HG02610 (cell line): ENCODE measurements around the gene IFT20.

Experiments used
- ATAC-seq: cut with Tn5 transposase; IDR thresholded peaks from one replicate; pipeline ENCODE4 v1.9.1; 2021; ENCODE audit warnings: mild to moderate bottlenecking, moderate library complexity; ENCODE audit not compliant: unreplicated experiment

IFT20 gene

DNA sequence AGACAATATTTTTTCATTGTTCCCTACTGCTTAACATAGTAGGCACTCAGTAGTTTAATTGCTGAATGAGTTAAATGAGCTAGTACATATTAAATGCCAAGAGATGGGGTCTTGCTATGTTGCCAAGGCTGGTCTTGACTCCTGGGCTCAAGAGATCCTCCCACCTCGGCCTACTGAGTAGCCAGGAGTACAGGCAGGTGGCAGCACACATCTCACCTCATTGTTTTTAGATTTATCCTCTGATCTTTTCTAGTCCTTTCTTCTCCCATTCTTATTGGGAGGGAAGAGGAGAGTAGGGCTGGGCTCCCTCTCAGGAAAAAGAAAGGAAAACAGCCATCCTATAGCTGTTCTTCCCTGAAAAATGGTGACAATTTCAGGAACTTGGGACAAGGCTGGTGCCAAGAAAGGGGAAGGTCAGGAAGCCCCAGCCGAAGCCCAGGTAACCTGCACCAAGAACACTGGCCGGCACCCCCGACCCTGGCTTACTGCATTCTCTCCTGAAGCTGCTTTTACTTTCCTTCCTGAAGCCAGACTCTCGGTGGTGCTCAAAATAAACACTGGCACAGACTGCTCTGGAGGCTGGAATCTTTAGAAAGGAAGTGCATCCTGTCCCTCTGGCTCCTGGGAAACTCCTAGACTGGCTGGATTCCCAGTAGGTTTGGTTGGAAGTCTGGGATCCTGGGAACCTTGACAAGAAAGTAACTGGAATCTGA, 2.9 kb upstream of the IFT20 start:
- no peak for ATAC-seq

DNA sequence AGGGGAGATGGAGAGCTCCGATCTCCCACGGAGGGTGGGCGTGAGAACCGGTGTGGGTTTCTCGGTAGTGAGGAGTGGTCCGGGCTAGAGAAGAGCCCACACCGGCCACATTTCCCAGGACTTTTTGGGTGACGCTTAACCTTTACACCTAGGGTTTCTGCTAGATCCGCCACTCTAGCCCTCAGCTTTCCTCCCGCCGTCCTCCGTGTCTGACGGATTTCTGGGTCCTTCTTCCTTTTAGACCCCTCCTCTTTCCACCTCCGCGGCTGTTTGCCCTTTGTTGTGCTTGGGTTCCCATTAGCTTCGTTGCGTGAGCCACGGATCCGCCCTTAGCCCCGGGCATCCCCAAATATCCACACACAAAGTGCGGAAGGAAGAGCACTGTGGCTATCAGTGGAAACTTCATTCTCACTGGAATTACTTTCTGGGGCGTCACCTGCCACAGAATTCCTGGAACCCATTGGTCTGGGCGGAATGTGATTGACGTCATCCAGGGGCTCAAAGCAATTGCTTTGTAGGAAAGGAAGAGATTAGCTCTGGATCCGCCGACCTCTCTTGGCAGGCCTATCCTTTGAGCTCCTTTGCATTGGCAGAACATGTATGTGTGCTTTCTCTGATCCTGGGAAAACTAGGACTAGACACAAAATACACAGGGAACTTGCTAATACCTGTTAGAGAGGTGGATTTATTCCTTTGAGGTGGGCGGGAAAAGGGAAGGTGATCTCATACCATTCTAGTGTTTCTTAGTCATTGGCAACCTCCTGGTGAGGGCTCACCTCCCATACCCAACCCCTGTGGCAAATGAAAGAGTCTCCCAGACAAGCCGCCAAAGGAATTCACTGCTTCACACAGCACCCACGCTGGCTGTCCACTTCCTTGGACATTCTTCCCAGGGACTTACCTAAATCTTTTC, 943 bp upstream of the IFT20 start:
- no peak for ATAC-seq

DNA sequence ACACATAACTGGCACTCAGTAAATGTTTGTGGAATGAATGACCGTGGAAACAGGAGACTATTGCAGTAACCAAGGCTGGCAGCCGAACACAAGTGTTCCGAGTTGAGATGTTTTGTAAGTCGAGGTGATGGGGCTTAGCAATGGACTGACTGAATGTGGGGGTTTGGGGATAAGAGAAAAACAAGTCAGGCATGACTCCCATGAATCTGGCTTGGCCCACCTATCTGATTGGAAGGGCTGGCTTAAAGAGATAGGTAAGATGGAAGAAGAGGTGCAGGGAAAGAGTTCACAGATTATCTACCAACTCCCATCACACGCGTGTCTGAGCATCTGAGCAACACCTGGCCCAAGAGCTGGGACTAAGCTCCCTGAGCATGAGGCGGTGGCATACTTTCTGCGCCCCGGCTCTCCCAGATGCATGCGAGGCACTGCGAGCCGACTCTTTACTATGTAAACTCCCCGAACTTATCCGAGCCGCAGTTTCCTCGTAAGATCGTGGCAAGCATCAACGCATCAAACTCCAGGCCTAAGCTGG, 539 bp downstream of the IFT20 start:
- no peak for ATAC-seq

DNA sequence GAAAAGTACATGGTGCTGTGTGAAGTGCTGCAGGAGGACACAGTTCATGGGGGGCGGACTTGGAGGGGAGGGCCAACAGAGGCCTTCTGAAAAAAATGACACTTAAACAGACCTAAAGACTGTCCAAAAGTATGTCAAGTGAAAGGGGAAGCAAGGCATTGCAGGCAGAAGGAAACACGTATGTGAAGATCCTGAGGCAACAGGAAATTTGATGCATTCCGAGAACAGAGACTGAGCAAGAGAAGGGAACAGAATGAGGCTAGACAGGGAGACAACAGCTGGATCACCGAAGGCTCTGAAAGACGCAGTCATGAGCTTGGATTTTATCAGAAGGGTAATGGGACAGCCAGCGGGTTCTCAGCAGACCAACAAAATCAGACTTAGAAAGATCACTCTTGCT, 1.1 kb downstream of the IFT20 start:
- no peak for ATAC-seq

DNA sequence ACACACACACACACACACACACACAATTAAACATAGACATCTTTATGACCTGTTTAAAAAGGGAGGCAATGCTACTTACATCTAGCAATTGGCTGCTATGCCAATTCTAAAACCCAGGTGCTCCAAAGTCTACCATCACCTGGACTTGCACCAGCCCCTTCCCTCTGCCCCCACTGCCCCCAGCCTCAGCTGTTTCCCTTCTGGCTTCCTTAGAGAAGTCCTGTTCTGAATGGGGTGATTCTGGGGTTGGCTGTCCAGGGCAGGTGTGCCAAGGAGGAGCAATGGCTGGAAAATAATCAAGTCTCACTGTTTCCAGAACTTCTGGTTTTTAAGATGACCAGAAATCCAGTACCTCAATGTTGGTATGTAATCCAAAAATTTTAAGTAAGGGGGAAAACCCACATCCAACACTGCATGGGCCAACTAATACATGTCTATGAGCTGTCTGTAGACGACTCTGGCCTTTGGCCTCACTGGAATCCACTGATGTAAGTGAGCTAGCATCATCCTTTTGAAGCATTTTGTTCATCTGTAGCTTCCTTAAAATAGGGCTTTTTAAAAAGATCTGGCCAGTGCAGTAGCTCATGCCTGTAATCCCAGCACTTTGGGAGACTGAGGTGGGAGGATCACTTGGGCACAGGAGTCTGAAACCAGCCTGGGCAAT, 2.1 kb downstream of the IFT20 start:
- ATAC-seq, result no peak

DNA sequence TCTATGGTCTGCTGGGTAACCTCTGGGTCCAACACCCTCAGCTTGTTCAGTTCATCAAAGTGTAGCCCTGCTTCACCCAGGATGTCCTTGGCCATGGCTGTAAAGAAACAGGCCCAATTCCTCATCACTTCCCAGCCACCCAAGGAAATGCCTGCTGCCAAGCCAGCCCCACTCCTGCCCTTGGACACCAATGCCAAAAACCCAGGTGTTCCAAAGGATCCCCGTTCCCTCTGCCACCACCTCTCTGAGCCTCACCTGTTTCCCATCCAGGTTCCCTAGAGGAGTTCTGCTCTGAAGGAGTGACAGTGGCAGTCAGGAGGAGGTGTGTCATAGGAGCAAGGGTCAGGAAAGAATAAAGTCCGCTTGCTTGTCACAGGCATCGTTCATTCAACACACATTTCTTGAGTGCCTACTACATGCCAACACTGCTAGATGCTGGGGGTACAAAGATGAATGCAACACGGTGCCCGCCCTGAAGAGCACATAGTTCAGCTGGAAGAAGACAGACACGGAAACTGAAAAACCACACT, 3.3 kb downstream of the IFT20 start:
- ATAC-seq, result no peak

DNA sequence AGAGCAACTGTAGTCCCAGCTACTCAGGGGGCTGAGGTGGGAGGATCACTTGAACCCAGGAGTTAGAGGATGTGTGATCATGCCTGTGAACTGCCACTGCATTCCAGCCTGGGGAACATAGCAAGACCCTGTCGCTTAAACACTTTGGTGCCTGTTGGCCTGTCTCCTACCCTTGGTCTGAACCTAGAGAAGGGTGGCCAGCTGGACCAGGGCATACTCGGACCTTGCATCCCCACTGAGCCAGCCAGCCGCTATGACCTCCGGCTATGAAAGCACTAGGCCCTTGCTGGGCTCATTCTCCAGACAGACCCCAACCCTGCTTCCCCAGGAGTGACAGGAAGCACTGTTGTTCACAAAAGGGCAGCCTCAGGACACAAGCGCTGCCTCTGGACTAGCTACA, 4.6 kb downstream of the IFT20 start:
- no peak for ATAC-seq

DNA sequence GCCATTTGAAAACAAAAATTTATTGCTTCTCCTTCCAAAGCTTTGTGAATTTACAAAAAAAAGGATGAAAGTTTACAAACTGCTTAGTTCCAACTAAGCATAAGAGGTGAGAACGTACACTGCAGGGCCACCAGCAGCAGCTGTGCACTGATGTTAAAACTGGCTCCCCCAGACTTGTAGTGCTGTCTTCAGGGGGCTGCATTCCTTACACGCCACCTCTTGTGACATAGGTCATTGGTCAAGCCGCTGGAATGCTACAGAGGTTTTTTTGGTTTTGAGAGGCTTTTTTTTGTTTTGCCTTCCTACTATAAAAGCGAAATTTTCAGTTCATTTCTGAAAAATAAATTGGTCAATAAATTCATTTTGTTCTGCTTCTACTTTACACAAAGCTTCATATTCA, 6.9 kb downstream of the IFT20 start:
- ATAC-seq, result no peak

DNA sequence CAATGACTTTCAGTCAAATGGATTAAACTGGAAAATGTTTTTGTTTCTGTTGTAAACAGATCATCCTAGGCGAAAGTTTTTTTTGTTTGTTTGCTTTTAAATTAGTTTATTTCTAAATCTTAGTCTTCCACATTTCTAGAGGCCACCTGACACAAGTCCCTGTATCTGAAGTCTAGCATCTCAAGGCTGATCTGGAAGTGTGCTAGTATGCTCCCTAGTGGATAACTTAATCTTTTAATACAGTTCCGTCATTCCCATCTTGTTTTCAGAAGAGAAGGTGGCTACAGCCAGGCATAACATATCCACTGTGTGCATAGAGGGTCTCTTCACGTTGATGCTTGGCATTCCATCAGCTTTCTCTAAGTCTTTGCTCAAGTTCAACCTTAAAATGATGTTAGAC, 7.6 kb downstream of the IFT20 start:
- ATAC-seq, result no peak

DNA sequence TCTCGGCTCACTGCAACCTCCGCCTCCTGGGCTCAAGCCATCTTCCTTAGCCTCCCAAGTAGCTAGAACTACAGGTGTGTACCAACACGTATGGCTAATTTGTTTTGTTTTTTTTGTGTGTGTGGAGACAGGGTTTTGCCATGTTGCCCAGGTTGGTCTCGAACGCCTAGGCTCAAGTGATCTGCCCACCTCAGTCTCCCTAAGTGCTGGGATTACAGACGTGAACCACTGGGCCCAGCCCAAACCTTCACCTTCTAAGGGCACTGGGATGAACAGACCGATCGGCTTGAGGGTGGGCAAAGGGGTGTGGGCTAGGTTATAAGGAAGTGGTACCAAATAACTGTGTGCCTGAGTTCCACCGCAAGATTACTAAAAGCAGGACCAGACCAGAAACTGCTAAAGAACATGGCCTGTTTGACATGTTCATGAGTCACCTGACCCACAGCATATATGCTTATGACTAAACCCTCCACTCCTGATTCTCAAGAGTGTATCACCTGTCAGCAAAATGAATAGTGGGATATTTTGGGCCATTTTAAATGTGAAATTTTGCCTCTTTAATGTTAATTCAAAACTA, 8.2 kb downstream of the IFT20 start:
- peak; percentile 79 for ATAC-seq

DNA sequence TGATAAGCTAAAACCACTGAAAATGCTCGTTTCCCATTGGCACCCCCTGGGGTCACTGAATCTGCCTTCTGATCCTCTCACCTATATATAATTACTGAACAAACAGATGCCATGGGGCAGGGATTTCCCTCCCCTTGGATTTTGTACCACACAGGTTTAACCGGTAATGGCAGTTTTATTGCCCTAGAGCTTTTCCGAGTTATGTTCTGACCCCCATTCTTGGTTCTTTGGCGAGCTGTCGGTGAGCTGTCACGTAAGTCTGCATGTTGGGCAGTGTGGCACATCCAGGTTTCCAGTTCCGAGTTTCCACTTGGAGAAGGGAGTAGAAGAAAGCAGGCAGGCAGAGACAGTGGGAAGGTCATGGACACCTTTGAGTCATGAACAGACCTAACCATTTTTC, 9.2 kb downstream of the IFT20 start:
- ATAC-seq, result no peak

DNA sequence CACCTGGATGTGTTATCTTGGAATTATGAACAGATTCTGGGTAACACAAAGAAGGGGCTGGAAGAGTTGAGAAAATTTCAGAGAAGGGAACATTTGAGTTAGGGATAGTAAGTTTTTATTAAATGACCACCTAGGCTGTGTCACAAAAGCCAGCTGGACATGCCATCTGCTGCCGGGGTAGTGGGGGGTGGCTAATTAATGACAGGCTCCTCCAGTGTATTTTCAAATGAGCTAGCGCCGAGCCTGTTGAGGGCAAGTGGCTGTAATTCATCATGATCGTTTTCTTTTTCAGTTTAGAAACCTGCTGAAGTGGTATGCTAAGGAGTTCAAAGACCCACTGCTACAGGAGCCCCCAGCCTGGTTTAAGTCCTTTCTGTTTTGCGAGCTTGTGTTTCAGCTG, 10.1 kb downstream of the IFT20 start:
- no peak for ATAC-seq

DNA sequence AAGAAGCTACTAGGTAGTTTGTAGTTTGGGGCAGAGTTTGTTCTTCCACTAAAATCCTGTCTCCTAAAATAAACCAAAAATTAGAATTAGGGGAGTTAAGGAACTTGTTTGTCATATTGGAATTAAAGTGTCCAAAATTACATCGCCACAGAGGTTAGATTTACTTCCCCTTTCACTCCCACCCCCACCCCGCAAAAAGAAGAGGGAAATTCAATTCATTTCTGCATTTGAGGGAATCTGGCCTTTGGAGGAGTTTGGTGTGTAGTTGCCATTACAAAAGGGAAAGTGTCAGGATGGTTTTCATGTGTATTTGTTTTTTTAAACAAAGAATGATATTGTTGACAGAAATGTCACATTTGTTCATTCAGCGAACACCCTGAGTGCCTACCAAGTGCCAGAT, 10.5 kb downstream of the IFT20 start:
- no peak for ATAC-seq

DNA sequence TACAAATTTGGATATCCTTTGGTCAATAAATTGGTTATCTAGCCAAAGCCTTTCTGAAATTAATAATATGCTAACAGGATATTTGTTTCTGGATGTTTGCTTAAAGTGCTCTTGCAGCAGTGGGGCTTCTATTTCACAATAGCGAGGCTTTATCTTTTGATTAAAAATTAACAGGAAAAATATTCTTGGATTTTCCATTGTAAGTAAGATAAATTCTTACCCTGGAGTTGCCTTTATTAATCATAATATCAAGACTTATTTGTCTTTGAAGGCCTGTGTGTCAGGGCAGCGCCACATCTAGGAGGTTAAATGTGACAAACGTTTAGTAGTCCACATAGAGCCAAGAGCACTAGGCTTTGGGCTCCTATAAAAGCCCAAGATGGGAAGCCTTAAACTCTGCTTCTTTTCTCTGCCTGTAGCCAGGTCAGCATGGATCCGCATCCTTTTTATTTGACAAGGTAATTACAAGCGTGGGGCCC, 11.0 kb downstream of the IFT20 start:
- no peak for ATAC-seq

DNA sequence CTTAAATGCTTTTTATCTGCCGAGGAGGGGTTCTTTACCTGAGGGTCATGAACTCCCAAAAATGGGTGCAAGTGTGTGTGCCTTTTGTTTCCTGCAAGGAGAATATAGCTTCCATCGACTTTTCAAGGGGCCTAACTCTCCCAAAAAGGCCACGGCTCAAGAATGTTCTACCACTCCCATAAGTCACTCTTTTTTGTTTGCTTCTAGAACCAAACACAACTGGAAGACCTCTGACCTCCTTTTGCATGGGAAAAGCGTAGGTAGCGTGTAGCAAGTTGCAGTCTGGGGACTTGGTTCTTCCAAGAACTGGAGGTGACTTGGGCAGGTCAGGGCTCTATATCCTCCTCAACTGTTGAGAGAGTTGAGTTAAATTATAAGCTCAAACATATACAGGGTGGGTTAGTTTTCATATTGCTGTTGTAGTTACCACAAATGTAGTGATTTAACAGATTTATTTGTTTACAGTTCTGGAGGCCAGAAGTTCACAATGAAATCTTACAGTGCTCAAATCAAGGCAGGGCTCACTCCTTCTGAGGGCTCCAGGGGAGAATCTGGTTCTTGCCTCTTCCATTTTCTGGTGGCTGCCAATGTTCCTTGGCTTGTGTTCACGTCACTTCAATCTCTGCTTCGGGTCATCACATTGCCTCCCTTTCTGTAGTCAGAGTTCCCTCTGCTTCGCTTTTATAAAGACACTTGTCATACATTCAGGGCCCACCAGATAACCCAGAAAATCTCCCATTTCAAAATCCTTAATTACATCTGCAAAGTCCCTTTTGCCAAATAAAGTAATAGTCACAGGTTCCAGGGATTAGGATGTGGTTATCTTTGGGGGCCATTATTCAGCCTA, 14.8 kb downstream of the IFT20 start:
- no peak for ATAC-seq

DNA sequence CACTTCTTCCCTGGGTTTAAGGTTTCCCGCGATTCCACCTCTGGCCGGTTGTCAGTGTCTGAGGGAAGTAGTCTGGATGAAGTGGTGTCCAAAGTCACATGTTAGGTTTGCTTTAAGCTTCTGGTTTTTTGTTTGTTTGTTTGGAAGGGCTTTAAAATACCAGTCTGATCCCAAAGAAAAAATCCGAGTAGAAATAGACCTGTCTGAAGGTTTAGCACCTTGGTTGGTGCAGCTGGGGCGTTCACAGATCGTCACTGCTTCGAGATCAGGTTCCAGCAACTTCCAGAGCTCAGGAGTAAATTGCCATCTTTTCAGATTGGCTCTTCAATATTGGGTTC, 15.7 kb downstream of the IFT20 start:
- no peak for ATAC-seq

DNA sequence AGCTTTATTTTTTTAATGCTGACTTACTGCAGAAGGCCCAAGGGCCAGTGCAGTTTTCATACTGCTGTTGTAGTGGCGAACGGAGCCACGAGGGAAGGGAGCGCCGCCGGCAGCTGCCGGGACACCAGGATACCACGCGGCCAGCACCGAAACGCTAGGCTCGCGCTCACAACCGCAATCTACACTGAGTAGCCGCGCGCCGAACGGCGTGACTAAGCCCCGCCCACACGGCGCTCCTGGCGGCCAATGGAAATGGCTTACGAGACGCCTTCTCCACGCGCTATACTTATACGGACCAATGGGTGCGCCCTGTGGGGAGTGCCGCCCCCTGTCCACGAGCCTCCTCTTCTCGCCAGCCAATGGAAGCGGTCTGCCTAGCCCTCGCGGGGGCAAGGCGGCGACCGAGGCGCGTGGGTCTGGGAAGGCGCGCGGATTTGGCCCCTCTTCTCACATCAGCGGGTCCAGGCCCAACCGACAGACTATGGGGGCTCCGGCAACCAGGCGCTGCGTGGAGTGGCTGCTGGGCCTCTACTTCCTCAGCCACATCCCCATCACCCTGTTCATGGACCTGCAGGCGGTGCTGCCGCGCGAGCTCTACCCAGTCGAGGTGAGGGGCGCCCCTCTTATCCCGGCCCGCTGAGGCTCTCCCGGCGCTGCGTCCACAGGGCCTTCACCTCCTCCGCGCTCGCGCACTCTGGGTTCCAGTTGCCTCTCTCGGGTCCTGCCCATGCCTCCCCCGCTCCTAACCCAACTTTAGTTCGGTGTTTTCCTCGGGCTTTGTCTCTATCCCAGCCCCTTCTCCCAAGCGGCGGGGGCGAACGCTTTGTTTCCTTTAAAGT, 16.3 kb downstream of the IFT20 start, which contains the start of gene TMEM97:
TMEM97 (plus strand) TSS at position 442 of the 839 bp plus-strand sequence; CDS start at position 482, 40 bp downstream.
- peak; percentile 98 for ATAC-seq

DNA sequence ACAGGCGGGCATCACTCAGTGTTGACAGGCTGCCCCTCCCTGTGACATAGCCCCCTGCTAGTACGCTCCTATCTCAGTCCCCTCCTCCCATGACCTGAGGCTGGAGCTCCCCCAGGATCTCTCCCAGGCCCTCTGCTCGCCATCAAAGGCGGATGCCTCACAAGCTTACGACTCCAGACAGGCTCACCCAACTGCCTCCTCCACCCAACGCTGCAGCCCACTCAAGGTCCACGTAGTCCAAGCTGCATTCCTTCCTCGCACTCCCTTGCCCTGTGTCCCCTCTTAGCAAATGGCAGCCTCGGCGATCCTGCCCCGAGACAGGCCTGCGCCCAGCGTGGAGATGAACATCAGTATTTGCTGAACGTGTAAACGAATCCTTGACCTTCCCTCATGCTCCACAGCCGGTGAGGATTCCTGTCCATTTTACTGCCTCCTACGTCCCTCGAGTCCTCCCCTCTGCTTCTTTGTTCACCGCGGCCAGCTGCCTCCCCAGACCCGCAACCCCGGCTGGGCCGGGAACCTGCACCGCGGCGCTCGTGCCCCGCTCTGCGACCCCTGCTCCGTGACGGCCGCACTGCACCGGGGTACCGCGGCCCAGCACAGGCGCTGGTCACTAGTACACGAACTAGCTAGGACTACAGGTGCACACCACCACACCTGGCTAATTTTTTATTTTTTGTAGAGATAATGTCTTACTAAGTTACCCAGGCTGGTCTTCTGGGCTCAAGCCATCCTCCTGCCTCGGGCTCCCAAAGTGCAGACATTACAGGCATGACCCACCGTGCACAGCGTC, 17.1 kb downstream of the IFT20 start:
- ATAC-seq, result peak; percentile 5
